Measurements from ENCODE around the gene CALN1.

Gene CALN1

GRCh38 chr7:72405418-72405817, 6.7 kb downstream of the CALN1 start (continued):
- TF ChIP-seq, protein P1, sequence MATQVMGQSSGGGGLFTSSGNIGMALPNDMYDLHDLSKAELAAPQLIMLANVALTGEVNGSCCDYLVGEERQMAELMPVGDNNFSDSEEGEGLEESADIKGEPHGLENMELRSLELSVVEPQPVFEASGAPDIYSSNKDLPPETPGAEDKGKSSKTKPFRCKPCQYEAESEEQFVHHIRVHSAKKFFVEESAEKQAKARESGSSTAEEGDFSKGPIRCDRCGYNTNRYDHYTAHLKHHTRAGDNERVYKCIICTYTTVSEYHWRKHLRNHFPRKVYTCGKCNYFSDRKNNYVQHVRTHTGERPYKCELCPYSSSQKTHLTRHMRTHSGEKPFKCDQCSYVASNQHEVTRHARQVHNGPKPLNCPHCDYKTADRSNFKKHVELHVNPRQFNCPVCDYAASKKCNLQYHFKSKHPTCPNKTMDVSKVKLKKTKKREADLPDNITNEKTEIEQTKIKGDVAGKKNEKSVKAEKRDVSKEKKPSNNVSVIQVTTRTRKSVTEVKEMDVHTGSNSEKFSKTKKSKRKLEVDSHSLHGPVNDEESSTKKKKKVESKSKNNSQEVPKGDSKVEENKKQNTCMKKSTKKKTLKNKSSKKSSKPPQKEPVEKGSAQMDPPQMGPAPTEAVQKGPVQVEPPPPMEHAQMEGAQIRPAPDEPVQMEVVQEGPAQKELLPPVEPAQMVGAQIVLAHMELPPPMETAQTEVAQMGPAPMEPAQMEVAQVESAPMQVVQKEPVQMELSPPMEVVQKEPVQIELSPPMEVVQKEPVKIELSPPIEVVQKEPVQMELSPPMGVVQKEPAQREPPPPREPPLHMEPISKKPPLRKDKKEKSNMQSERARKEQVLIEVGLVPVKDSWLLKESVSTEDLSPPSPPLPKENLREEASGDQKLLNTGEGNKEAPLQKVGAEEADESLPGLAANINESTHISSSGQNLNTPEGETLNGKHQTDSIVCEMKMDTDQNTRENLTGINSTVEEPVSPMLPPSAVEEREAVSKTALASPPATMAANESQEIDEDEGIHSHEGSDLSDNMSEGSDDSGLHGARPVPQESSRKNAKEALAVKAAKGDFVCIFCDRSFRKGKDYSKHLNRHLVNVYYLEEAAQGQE (tag by site-specific recombination; IDR thresholded peaks at IDR 0.05), result no peak
- TF ChIP-seq SP2 (tag by site-specific recombination; IDR thresholded peaks at IDR 0.05), result no peak
- no peak for TF ChIP-seq PRDM6 (tag by site-specific recombination; IDR thresholded peaks at IDR 0.05)
- TF ChIP-seq MEIS1 (CRISPR knock-in tag; IDR thresholded peaks at IDR 0.05; ENCODE audit: borderline replicate concordance), result no peak
- no peak for TF ChIP-seq ZNF792 (tag by site-specific recombination; IDR thresholded peaks at IDR 0.05)
- no peak for TF ChIP-seq ZNF350 (tag by site-specific recombination; IDR thresholded peaks at IDR 0.05)
- no peak for TF ChIP-seq ZNF449 (tag by site-specific recombination; IDR thresholded peaks at IDR 0.05)
- TF ChIP-seq ZFHX2 (tag by site-specific recombination; conservative IDR thresholded peaks at IDR 0.05), result peak; percentile 100
- no peak for TF ChIP-seq ZNF23 (tag by site-specific recombination; IDR thresholded peaks at IDR 0.05; ENCODE audit: borderline replicate concordance)
- TF ChIP-seq ZNF133 (tag by site-specific recombination; IDR thresholded peaks at IDR 0.05), result no peak

GRCh38 chr7:72404743-72405142, 7.4 kb downstream of the CALN1 start:
- H3K27ac ChIP-seq (ENCODE audit: extremely low read depth, low read depth, low read length), result no peak overlapping the region
- H3K36me3 ChIP-seq (ENCODE audit: control insufficient read depth in 2 of 2, insufficient read depth in 1 of 2, low read length in 2 of 2), result no peaks in the 10 kb centered on the region
- CTCF ChIA-PET, result no interaction called here
- H3K4me3 ChIP-seq (ENCODE audit: low read depth, low read length), result no peak overlapping the region
- no peaks in the 10 kb centered on the region for H3K4me1 ChIP-seq (ENCODE audit: control insufficient read depth, insufficient read depth, low read length)
- H3K9me3 ChIP-seq (ENCODE audit: control insufficient read depth, insufficient read depth, low read depth, low read length), result no peaks in the 10 kb centered on the region
- POLR2A ChIA-PET, result no interaction called here
- TF ChIP-seq, protein P2, sequence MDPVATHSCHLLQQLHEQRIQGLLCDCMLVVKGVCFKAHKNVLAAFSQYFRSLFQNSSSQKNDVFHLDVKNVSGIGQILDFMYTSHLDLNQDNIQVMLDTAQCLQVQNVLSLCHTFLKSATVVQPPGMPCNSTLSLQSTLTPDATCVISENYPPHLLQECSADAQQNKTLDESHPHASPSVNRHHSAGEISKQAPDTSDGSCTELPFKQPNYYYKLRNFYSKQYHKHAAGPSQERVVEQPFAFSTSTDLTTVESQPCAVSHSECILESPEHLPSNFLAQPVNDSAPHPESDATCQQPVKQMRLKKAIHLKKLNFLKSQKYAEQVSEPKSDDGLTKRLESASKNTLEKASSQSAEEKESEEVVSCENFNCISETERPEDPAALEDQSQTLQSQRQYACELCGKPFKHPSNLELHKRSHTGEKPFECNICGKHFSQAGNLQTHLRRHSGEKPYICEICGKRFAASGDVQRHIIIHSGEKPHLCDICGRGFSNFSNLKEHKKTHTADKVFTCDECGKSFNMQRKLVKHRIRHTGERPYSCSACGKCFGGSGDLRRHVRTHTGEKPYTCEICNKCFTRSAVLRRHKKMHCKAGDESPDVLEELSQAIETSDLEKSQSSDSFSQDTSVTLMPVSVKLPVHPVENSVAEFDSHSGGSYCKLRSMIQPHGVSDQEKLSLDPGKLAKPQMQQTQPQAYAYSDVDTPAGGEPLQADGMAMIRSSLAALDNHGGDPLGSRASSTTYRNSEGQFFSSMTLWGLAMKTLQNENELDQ (tag by site-specific recombination; IDR thresholded peaks at IDR 0.05; ENCODE audit: low read depth), result no peak
- TF ChIP-seq, protein P3, sequence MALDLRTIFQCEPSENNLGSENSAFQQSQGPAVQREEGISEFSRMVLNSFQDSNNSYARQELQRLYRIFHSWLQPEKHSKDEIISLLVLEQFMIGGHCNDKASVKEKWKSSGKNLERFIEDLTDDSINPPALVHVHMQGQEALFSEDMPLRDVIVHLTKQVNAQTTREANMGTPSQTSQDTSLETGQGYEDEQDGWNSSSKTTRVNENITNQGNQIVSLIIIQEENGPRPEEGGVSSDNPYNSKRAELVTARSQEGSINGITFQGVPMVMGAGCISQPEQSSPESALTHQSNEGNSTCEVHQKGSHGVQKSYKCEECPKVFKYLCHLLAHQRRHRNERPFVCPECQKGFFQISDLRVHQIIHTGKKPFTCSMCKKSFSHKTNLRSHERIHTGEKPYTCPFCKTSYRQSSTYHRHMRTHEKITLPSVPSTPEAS (tag by site-specific recombination; IDR thresholded peaks at IDR 0.05), result no peak
- TF ChIP-seq ZNF112 (tag by site-specific recombination; IDR thresholded peaks at IDR 0.05) (no peak), ATF2 (tag by site-specific recombination; IDR thresholded peaks at IDR 0.05; ENCODE audit: low read depth) (no peak), ZNF132 (tag by site-specific recombination; IDR thresholded peaks at IDR 0.05; ENCODE audit: borderline replicate concordance) (no peak), MYNN (tag by site-specific recombination; IDR thresholded peaks at IDR 0.05; ENCODE audit: borderline replicate concordance) (no peak), ZBTB26 (tag by site-specific recombination; optimal IDR thresholded peaks at IDR 0.05) (no peak), SETDB1 (IDR thresholded peaks at IDR 0.05; ENCODE audit: insufficient read length, low read length) (no peak), ZNF366 (tag by site-specific recombination; conservative IDR thresholded peaks at IDR 0.05) (no peak)
- TF ChIP-seq, protein P4, sequence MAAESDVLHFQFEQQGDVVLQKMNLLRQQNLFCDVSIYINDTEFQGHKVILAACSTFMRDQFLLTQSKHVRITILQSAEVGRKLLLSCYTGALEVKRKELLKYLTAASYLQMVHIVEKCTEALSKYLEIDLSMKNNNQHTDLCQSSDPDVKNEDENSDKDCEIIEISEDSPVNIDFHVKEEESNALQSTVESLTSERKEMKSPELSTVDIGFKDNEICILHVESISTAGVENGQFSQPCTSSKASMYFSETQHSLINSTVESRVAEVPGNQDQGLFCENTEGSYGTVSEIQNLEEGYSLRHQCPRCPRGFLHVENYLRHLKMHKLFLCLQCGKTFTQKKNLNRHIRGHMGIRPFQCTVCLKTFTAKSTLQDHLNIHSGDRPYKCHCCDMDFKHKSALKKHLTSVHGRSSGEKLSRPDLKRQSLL (tag by site-specific recombination; IDR thresholded peaks at IDR 0.05), result no peak
